ENCODE data around the gene SCGB3A2. TPM values are rescaled to one million over a fixed set of nuclear protein-coding genes. Genes with fewer than 3 reads are reported as not detected.

SCGB3A2 gene
- total RNA-seq, 1 experiment from 2014 or later: 0.39 TPM

DNA sequence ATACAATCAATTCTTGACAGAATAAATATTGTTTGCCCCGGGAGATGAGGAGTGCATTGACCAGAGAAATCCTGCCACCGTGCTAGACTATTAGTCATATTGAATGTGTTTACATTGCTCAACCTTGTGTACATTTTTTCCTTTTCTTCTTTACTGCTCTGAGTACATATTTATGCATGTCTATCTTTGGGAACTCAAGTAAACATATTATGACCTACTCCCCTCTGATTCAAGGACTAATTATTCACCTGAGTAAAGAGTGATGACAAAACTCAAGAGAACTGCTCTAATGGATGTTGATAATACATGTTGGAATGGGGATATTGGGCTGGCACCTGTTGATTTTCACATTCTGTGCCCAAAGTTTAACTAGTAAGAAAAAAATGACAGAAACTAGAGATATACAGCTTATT, 43.1 kb upstream of the SCGB3A2 start:
- no peaks in the 10 kb centered on the region for H3K4me1 ChIP-seq (ENCODE audit: control insufficient read depth, insufficient read depth, low read length)
- H3K9me3 ChIP-seq (ENCODE audit: control insufficient read depth, insufficient read depth, low read depth, low read length): no peaks in the 10 kb centered on the region
- H3K27ac ChIP-seq (ENCODE audit: low read length): no peak overlapping the region
- no peak overlapping the region for H3K4me3 ChIP-seq (ENCODE audit: low read depth in 2 of 2, low read length in 2 of 2)
- POLR2A ChIA-PET: no interaction called here
- no peaks in the 10 kb centered on the region for H3K36me3 ChIP-seq (ENCODE audit: control insufficient read depth, insufficient read depth, low read length)
- CTCF ChIA-PET: no interaction called here
- no TSS peak for BruUV-seq (replicated peaks)
- TF ChIP-seq SIN3A (IDR thresholded peaks at IDR 0.05; ENCODE audit: borderline replicate concordance, insufficient read depth, low read depth, low read length) (no peak), CTCF (IDR thresholded peaks at IDR 0.05) (no peak), TCF7L2 (IDR thresholded peaks at IDR 0.05; ENCODE audit: low read depth, low read length) (no peak), POLR2AphosphoS5 (IDR thresholded peaks at IDR 0.05; ENCODE audit: low read depth, low read length) (no peak)
- TF ChIP-seq, protein P1, sequence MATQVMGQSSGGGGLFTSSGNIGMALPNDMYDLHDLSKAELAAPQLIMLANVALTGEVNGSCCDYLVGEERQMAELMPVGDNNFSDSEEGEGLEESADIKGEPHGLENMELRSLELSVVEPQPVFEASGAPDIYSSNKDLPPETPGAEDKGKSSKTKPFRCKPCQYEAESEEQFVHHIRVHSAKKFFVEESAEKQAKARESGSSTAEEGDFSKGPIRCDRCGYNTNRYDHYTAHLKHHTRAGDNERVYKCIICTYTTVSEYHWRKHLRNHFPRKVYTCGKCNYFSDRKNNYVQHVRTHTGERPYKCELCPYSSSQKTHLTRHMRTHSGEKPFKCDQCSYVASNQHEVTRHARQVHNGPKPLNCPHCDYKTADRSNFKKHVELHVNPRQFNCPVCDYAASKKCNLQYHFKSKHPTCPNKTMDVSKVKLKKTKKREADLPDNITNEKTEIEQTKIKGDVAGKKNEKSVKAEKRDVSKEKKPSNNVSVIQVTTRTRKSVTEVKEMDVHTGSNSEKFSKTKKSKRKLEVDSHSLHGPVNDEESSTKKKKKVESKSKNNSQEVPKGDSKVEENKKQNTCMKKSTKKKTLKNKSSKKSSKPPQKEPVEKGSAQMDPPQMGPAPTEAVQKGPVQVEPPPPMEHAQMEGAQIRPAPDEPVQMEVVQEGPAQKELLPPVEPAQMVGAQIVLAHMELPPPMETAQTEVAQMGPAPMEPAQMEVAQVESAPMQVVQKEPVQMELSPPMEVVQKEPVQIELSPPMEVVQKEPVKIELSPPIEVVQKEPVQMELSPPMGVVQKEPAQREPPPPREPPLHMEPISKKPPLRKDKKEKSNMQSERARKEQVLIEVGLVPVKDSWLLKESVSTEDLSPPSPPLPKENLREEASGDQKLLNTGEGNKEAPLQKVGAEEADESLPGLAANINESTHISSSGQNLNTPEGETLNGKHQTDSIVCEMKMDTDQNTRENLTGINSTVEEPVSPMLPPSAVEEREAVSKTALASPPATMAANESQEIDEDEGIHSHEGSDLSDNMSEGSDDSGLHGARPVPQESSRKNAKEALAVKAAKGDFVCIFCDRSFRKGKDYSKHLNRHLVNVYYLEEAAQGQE (IDR thresholded peaks at IDR 0.05; ENCODE audit: insufficient read depth in 1 of 2, low read depth in 2 of 2, low read length in 1 of 2): no peak
- no peaks in the 10 kb centered on the region for H3K27me3 ChIP-seq (ENCODE audit: control insufficient read depth, insufficient read depth, low read length)
- intact Hi-C loops (cut with micrococcal nuclease; ENCODE audit: unreplicated experiment): no loop called here
- peak; percentile 50 for DNase-seq (ENCODE audit: low read depth, low spot score)
- in situ Hi-C loops (cut with HindIII; ENCODE audit: low pct_unique_long_range_greater_than_20kb, low sequenced_read_pairs): no loop called here
- ATAC-seq: no peak

DNA sequence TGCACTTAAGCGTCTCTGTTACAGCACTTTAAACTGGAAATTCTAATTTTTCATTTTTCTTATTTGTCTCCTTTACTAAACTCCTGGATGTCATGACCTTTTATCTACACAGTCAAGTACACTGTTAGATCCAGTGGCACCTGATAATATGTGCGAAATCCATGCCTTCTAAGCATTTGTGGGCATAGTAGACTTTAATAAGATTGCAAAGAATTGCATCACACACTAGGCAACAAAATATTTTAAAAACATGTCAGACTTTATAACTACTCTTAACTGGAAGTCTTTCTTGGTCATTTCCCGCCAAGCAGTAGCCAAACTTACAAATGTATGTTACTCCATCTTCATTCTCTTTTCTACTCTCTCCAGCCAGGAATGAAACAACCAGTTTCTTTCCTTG, 42.1 kb upstream of the SCGB3A2 start:
- Histone ChIP-seq H3K4me3 (ENCODE audit: low read depth in 2 of 2, low read length in 2 of 2) (no peak overlapping the region), H3K27me3 (ENCODE audit: control insufficient read depth, insufficient read depth, low read length) (no peaks in the 10 kb centered on the region), H3K27ac (ENCODE audit: low read length) (no peak overlapping the region), H3K9me3 (ENCODE audit: control insufficient read depth, insufficient read depth, low read depth, low read length) (no peaks in the 10 kb centered on the region), H3K4me1 (ENCODE audit: control insufficient read depth, insufficient read depth, low read length) (no peaks in the 10 kb centered on the region), H3K36me3 (ENCODE audit: control insufficient read depth, insufficient read depth, low read length) (no peaks in the 10 kb centered on the region)
- TF ChIP-seq TCF7L2 (IDR thresholded peaks at IDR 0.05; ENCODE audit: low read depth, low read length): no peak
- TF ChIP-seq, protein P1 (IDR thresholded peaks at IDR 0.05; ENCODE audit: insufficient read depth in 1 of 2, low read depth in 2 of 2, low read length in 1 of 2): no peak
- TF ChIP-seq SIN3A (IDR thresholded peaks at IDR 0.05; ENCODE audit: borderline replicate concordance, insufficient read depth, low read depth, low read length): no peak
- no peak for TF ChIP-seq POLR2AphosphoS5 (IDR thresholded peaks at IDR 0.05; ENCODE audit: low read depth, low read length)
- TF ChIP-seq CTCF (IDR thresholded peaks at IDR 0.05): no peak
- DNase-seq (ENCODE audit: low read depth, low spot score): no peak
- ChIA-PET CTCF (no interaction called here), POLR2A (no interaction called here)
- intact Hi-C loops (cut with micrococcal nuclease; ENCODE audit: unreplicated experiment) (no loop called here), in situ Hi-C loops (cut with HindIII; ENCODE audit: low pct_unique_long_range_greater_than_20kb, low sequenced_read_pairs) (no loop called here)
- no TSS peak for BruUV-seq (replicated peaks)
- ATAC-seq: no peak
